Jurkat, Clone E6-1 (cell line): ENCODE measurements around the gene TRIM9.
"Not testable (repeated sequence)": the region's sequence is repeated elsewhere in the genome, so short reads cannot be mapped to it uniquely, and the experiment has no call there.

Source experiments
- DNase-seq: peaks from one replicate; pipeline ENCODE4 v3.0.0-alpha.2; 2011; ENCODE audit warnings: low read depth, low spot score
- H3K4me3 ChIP-seq: 2 replicates; pipeline ENCODE4 v1.5.1; 2011; ENCODE audit warnings: mild to moderate bottlenecking, low read length, control low read depth, moderate library complexity

TRIM9 gene

DNA sequence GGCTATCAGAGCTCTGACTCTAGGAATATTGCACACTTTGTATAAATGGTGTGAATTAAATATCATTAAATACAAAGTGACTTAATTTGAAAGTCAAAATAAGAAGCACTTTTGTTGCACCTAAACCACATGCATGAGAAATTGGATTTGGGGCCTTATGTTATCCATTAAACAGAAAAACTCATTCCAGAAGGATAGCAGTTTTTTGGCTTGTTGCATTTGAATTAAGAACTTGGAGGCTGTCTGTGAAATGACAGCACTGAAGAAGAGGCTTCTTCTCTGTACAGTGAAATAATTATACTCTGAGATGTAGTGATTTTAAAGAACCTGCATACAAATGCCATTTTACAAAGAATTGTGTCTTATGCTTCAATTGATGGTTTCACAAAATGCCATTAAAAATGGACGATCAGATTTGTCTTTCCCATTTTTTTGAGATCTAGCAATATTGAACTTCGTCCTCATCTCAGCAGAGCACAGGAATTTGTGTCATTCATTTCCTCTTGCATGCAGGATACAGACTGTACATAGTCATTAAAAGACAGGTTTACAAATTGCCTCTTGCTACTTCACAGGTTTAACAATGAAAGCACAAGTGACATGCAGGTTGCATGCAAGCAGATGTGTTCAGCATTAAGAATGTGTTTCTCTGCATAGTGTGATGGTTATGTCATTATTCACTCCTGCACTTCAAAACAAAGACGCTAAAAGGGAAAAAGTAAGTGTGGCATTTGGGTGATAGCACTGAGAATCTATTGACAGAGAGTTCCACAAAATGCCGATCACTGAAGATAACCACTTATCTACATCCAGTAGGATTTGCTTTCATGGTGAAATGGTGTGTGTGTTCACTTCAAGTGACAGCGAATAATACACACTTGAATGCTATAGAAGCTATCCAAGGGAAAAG is 114.7 kb downstream of the TRIM9 start:
- H3K4me3 ChIP-seq, result no peak overlapping the region
- DNase-seq, result no peak

DNA sequence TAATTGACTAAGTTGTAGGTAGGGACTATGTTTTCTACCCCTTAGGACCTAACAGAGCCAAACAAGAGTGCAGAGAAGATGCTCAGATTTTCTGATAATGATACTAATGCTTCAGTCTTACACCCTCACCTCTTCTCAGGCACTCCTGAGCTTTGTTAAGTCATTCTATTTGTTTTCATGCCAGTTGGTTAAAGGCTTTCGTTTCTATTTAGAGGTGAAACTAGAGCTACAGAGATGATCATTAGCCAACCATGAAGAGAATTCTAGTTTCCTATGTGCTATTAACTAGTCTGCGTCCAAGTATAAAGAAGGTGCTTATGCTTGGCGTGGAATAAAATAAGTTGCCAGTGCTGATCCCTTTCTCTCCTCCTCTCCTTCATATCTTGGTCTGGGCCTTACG is 116.0 kb downstream of the TRIM9 start:
- H3K4me3 ChIP-seq, result no peak overlapping the region
- no peak for DNase-seq

DNA sequence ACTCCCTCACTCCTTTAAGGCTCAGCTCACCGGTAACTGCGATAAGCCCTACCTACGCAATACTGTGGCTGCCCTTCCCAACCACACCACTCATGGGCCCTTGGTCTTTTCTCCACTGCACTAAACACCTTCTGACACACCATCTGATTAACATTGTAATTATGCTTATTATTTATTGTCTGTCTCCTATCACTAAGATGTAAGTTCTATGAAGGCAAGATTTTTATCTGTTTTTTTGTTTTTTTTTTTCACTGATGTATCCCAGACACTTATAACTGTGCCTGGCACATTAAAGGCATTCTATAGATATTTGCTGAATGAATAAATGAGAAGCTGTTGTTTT is 116.4 kb downstream of the TRIM9 start:
- no peak overlapping the region for H3K4me3 ChIP-seq
- DNase-seq, result no peak

DNA sequence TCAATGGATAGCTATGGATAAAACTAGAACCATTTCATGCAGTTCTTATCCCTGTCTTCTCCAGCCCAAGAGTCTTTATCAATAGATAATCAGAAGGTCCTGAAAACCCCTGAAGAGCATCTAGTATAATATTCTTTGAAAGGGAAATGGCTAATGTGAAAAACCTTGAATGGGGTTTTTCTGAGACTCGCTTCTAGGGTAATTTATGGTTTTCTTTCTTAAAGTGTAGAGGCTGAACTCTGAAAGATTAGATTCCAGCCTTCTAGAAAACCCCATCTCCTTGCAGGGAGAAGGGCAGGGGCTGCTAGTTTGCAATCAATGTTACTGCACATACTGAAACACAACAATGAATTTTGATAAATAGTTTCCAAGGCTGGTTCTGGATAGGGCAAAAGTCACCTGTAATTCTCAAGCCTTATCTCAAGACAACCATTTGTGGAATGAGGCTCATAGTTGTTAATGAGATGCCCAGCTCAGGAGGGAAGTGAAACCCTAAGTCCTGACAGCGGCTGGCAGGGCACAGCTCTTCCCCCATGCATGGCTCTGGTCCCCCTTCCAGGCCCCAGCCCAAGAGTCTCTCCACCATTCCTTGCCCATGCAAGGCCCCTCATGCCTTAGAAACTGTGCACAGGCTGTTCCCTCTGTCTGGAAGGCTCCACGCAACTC is 116.9 kb downstream of the TRIM9 start:
- H3K4me3 ChIP-seq, result no peak overlapping the region
- DNase-seq, result no peak

DNA sequence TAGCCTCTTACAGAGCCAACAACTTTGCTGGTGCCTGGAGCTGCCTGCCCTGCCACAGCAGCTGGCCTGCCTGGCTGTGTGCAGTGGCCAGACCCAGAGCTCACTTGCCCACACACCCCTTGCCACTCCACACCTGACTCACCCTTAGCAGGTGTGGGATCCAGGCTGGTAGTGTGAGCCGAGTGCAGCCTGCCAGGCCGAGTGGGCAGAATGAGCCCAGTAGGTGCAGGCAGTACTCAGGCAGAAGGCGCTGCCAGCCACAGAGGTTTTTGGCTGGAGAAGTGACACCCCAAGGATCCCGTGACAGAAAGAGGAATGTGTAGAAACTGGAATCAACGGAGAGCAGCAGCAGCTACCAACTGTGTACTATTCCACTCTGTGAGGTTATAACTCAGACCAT is 120.8 kb downstream of the TRIM9 start:
- no peak overlapping the region for H3K4me3 ChIP-seq
- no peak for DNase-seq

DNA sequence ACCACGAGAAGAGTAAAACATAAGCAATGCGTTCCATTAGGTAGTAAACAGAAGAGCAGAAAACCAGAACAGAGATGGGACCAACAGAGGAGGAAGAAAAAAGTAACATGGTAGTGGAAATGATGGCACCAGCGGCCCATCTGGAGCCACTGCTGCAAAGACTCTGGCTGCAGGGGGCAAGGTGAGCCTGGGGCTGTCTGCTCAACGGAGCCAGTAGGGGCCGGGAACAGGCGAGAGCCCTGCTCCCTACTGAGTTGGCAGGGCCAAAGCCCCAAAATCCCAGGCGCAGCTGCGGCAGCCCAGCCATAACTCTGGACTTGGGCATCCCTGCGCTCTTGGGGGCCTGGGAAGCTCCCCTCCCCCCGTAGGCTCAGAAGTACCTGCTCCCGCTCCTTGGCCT is 122.2 kb downstream of the TRIM9 start:
- DNase-seq, result no peak

DNA sequence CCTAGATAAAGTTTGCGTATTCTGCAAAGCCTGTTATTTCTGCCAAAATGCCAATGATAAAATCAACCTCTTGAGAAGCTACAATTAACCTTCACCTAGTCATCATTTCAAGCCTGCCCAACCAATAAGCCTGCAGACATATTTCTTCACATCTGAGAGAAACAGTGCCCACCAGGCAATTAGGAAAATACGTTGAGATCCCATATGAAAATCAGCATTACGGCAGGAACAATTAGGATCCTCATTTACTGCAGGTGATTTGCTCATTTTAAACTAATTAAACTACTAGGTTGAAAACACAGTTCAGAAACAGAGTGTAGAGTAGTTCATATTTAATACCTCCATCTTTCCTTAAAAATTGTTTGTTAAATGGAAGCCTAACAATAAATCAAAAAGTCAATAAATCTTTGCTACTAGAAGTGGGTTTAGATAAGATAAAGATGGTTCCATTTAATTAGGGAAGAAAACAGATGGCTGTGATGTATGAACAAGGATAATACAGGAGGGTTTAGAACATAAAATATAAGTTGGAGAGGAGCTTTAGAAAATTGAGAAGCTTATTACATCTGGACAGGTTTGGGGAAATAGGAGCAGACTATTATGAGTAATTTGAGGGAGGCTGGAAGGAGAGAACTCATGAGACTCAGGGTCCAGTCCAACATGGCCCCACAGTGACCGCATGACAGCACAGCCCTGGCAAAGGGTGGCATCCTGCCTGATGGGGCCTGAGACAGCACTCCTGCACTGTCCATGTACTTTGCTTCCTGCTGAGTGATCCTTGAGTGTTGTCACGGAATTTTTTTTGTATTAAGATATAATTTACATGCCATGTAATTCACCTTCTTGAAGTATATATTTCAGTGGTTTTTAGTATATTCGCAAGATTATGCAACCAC is 123.8 kb downstream of the TRIM9 start:
- no peak for DNase-seq
- H3K4me3 ChIP-seq, result no peak overlapping the region

More for the DNA sequence above, 122.2 kb downstream of the TRIM9 start:
- no peak overlapping the region for H3K4me3 ChIP-seq

DNA sequence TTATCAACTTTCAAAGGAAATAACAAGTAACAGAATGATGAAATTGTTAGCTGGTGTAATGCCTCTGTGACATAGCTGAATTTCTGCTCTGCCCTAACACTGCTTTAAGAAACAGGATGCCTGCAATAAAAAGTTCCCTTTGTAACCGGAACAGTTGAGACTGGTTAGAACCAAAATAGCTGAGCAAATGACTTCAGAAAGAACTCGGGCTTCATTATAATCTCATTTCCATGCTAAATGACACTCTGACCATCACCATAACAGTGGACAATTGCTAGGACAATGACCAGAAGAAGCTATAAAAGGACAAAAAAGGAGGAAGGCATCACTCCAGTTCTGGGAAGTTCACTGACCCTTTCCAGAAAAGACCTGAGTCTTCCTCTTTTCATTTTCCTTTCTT is 127.1 kb downstream of the TRIM9 start:
- H3K4me3 ChIP-seq, result no peak overlapping the region
- DNase-seq, result no peak

DNA sequence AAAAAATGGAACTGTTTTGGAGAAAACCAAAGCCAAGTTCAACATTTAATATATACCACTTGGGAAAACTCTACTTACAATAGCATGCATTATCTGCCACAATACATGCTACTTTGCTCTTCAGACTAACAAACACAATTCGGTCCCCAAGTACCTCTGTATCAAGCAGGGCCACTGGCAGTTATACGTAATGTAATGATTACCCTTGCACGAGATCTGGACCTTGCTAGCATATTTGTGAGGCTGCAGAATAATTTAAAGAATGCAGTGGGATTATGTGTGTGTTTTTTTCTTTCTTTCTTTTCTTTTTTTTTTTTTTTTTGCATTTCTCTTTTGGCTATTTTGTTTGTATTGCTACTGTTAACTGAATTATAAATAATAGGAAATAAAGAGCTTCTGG is 127.8 kb downstream of the TRIM9 start:
- DNase-seq, result no peak
- H3K4me3 ChIP-seq, result no peak overlapping the region

DNA sequence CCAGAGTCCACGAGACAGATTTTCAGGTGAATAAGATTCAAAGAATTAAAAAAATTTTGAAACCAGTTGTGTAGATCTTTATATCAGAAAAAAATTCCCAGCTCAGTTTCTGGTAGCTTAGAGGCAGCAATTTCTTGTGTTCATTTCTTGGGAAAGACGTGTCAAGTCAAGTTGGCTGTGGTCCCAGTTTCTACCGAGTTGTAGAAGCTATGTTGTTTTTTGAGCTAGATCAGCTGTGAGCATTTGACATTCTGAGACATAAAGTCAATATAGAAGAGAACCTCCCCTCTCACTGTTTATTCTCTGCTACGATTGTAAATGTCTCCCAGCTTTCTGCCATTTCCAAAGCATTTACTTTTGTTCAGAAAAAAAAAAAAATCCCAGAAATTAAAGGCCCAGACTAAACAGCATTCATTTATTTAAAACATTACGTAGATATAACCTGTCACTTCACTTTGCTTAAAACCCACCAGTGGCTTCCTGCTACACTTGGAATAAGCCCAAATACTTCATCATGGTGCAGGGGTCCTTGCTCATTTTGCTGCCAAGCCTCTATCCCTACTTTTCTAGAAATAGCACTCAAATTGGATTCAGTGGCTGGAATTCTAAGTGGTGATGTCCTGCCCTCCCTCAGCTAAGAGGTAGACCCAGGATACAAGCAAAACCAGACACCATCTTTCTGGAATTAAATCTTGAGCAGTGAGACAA is 130.1 kb downstream of the TRIM9 start:
- DNase-seq, result no peak
- H3K4me3 ChIP-seq, result no peak overlapping the region

DNA sequence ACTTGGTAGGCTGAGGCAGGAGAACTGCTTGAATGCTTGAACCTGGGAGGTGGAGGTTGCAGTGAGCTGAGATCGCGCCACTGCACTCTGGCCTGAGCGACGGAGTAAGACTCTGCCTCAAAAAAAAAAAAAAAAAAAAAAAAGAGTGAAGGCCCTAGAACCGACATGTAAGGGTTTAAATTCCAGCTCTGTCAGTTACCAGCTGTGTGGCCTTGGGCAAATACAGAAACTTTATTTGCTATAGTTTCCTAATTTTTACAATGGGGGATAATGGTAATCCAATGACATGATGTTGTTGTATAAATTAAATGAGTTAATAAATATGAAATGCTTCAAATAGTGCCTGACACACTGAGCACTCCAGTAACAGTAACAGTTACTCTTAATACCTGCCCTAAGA is 131.0 kb downstream of the TRIM9 start:
- no peak for DNase-seq
- no peak overlapping the region for H3K4me3 ChIP-seq

DNA sequence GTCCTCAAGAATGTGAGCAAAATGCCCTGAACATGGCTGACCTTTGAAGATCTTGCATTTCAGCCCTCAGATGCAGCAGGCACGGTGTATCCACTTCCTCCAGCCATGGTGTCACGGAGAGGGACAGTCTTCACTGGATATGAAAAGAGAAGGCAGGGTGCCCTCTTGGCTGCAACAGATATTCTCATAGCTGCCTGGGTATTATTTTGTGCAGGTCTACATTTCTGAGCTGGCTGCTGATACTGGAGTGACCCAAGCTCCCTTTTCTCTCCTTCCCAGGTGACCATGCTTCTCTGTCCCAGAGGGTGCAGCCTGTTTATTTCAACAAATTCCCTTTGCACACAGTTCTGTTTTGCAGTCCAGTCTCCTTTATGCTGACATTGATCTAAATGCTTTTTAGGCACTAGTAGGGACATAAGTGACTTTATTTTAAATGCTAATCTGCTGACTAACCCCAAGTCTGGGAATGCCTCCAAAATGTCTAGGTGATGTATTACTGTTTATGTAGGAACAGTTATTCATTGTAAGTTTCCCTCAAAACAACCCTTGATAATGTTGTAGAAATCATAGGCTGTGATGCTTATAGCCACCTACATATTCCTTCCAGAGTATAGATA is 133.2 kb downstream of the TRIM9 start:
- H3K4me3 ChIP-seq, result no peak overlapping the region
- DNase-seq, result no peak

DNA sequence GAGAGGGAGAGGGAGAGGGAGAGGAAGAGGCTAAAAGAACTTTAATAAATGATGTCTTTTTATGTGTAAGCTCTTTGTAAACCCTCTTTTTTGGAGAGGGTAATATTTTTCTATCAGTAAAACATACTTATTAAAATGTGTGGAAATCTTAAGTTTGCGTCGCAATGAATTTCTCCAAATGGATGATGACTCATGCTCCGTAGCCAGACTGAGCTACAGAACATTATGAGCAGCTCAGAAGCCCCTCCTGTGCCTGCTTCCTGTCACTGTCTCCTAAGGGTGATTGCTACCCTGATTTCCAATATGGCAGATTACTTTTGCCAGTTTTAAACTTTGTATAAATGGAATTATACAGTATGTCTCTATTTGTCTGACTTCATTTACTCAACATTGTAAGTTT is 137.6 kb downstream of the TRIM9 start:
- no peak overlapping the region for H3K4me3 ChIP-seq
- DNase-seq, result no peak

DNA sequence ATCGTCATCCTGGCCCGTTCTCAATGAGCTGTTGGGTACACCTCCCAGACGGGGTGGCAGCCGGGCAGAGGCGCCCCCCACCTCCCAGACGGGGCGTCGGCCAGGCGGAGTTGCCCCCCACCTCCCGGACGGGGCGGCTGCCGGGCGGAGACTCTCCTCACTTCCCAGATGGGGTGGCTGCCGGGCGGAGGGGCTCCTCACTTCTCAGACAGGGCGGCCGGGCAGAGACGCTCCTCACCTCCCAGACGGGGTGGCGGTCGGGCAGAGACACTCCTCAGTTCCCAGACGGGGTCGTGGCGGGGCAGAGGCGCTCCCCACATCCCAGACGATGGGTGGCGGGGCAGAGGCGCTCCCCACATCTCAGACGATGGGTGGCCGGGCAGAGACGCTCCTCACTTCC is 138.5 kb downstream of the TRIM9 start:
- not testable (repeated sequence) for H3K4me3 ChIP-seq, DNase-seq

DNA sequence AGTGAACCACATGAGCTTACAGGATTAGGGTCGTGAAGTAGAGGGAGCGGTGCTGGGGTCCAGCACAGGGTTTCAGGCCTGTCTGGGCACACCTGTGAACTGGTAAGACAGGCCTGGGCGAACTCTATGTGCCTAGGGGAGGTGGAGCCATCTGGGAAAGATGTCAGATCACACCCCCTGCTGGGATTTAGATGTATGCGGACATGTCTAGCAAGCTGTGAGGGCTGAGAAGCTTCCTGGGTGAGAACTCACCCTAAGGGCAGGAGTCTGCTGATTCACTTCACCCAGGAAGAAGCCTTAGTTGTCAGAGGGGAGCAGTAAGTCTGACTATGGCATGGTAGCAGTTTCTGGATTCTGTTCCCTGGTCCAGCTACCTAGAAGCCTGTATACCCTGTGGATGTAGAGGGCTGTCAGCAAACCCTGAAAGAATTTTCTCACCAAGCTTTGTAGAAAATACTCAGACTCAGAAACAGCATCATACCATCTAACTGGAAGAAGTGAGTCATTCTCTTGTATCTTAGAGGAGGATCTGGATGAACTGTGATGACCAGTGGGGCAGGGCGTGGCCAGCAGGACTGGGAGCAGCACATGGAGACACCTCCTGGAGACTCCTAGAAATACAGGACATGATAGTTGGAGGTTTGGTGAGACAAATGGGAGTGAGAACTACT is 139.4 kb downstream of the TRIM9 start:
- no peak overlapping the region for H3K4me3 ChIP-seq
- DNase-seq, result no peak

DNA sequence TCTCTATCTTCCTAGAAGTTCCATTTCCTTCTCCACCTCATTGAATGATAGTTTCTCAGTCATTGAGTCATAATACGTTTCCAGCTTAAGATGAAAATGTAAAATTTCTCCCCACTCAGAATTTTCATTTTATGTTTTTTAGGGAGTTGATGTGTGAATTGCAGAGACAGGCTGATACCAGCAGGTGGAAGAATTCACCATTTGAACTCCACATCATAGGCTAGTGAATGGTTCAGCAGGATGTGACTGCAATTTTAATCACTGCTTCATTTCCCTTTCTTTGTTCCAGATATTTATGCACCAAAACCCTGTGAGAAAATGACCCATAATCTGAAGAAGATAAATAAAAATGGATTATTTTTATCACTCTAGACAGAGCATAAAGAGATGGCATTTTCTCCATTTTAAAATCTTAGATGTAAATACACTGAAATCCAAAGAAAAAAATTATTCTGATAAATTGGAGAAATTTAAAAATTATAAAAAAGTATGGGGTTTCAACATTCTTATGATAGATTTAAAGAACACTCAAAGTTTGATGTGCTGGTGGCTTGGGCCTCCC is 140.0 kb downstream of the TRIM9 start:
- peak; percentile 41 for DNase-seq
- H3K4me3 ChIP-seq, result no peak overlapping the region

DNA sequence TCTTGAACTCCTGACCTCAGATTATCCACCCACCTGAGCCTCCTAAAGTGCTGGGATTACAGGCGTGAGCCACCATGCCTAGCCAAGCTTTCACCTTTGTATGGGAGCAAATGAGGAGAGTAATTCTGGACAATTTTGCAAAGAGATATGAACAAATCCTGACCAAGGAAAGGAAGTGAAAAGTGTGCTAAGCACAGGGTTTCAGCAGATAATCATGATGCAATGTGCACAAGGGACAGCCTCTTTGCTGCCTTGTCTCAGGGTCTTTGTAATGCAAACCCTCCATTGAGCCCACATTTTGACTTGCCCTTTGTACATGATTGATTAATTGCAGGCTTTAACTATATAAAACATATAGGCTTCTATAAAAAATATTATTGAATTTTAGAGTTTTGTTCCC is 141.4 kb downstream of the TRIM9 start:
- H3K4me3 ChIP-seq, result no peak overlapping the region
- DNase-seq, result no peak

DNA sequence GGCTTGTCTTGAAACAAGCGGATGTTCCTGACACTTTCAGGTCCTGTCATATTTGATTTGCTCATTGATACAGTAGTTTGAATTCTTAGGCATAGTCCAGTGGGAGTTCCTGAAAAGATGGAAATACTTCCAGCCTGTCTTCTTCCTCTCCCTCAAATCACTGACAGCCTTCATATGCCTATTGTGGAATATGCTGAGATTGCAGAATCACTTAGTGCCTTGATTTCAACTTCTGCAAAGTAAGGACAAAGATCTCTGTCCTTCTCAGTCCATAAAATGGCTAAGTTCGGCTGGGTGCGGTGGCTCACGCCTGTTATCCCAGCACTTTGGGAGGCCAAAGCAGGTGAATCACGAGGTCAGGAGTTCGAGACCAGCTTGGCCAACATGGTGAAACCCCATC is 143.9 kb downstream of the TRIM9 start:
- no peak for DNase-seq
- H3K4me3 ChIP-seq, result no peak overlapping the region
